ENCODE data around the gene COL20A1. TPM values are rescaled to one million over a fixed set of nuclear protein-coding genes. Genes with fewer than 3 reads are reported as not detected.

Gene COL20A1
- total RNA-seq, 4 donors from 2014 or later = 0.32 TPM; not detected in 3

DNA sequence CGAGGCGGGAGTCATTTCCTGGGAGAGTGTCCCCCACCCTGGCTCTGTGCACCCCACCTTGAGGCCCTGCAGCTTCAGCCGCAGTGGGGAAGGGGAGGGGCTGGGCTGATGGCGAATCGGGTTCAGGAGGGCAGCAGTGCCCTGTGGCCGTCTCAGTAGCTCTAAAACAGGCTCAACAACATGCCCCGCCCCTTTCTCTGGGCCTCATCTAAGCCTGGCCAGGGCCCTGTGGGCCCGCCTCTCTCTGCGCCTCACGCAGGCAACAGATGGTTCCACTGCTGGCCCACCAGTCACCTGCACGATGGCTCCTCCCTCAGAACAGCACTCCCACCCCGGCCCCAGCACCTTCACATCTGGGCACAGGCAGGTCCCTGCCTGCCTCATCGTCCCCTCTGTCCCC lies 38.0 kb downstream of the COL20A1 start:
- WGBS = 78% methylated on average over 8 of the region's 13 CpGs
- intact Hi-C loops (cut with DNase I) = no loop called here
- H3K36me3 ChIP-seq = no peaks in the 10 kb centered on the region
- peaks cover 0 to 7% (median 0%) of the 10 kb centered on the region in 4 donors for H3K9me3 ChIP-seq
- H3K27ac ChIP-seq (replicated peaks in 1 of 4) = no peak overlapping the region
- H3K4me3 ChIP-seq = no peak overlapping the region
- DNase-seq (ENCODE audit: extremely low spot score) = no peak
- TF ChIP-seq, protein P1, sequence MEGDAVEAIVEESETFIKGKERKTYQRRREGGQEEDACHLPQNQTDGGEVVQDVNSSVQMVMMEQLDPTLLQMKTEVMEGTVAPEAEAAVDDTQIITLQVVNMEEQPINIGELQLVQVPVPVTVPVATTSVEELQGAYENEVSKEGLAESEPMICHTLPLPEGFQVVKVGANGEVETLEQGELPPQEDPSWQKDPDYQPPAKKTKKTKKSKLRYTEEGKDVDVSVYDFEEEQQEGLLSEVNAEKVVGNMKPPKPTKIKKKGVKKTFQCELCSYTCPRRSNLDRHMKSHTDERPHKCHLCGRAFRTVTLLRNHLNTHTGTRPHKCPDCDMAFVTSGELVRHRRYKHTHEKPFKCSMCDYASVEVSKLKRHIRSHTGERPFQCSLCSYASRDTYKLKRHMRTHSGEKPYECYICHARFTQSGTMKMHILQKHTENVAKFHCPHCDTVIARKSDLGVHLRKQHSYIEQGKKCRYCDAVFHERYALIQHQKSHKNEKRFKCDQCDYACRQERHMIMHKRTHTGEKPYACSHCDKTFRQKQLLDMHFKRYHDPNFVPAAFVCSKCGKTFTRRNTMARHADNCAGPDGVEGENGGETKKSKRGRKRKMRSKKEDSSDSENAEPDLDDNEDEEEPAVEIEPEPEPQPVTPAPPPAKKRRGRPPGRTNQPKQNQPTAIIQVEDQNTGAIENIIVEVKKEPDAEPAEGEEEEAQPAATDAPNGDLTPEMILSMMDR (IDR thresholded peaks at IDR 0.05) = no peak
- TF ChIP-seq POLR2AphosphoS5 (IDR thresholded peaks at IDR 0.05) = no peak
- no peaks in the 10 kb centered on the region for H3K4me1 ChIP-seq
- H3K27me3 ChIP-seq = peaks cover 0 to 96% (median 0%) of the 10 kb centered on the region in 4 donors

DNA sequence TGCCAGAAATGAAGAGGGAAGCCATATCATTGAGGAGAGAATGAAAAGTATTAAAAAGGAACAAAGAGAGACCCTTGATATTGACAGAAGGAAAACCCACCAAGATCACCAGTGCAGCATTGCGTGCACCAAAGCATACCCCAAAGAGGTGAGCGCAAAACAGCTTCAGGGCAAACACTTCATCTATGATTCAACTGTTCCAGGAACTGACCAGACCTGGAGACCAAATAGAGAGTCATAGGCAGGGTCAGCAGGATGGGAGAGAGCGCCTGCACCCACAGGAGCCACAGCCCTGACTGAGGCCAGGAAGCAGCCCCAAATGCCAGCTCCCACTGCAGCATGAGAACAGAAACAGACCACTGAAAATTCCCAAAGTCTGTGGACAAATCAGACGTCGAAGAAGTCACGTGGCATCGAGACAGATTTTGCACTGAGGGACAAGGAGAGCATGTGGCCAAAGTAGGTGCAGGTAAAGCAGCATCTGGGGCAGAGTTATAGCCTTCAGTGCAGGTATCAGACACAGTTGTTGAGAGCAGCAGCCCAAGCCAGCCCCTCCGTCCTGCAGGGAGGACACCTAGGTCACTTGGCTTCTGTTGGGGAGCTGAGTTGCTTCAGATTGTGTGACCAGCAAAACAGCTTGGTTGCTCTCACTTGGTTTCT lies 38.9 kb downstream of the COL20A1 start:
- WGBS = 92% methylated on average over 8 of the region's 8 CpGs
- DNase-seq (ENCODE audit: extremely low spot score) = no peak
- TF ChIP-seq POLR2A (IDR thresholded peaks at IDR 0.05; ENCODE audit: low read depth) (no peak), EP300 (IDR thresholded peaks at IDR 0.05) (no peak), POLR2AphosphoS5 (IDR thresholded peaks at IDR 0.05) (no peak)
- TF ChIP-seq, protein P1 (IDR thresholded peaks at IDR 0.05) = no peak
- no peaks in the 10 kb centered on the region for H3K4me1 ChIP-seq
- H3K27ac ChIP-seq (replicated peaks in 1 of 4) = no peak overlapping the region
- H3K27me3 ChIP-seq = peaks cover 0 to 98% (median 0%) of the 10 kb centered on the region in 4 donors
- H3K36me3 ChIP-seq = no peaks in the 10 kb centered on the region
- intact Hi-C loops (cut with DNase I) = no loop called here
- H3K9me3 ChIP-seq = peaks cover 0 to 7% (median 0%) of the 10 kb centered on the region in 4 donors
- no peak overlapping the region for H3K4me3 ChIP-seq

DNA sequence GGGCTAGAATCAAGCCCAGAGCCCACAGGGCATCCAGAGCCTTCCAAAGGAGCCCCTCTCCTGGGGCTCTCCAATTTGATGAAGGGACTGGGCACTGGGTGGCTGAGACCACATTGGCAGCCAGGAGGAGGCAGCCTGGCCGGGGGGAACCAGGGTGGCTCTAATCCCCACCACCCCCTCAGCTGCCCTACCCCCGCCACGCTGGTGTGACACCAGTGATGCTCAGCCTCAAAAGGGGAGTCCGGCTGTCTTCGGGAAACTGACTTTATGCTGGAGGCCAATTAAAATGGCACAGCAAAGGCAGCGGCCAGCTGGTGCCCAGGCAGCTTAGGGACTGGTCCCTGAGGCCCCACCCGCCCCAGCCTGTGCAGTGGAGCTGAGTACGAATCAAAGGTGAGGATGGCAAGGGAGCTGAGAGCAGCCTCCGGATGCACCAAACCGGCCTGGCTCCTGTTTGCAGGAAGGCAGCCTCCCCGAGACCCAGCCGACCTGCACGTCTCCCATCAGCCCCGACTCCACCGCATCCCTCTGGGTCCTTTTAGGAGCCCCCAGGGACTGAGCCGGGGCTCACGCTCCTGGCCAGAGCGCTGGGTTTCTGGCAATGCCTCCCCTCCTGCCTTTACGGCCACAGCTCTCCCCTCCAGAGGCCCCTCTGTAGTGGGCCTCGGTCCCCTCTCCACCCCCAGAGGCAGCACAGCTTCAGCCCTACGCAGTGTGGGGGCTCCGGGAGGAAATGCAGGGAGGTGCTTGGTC lies 39.7 kb downstream of the COL20A1 start:
- peaks cover 0 to 96% (median 2%) of the 10 kb centered on the region in 4 donors for H3K27me3 ChIP-seq
- intact Hi-C loops (cut with DNase I) = no loop called here
- peaks cover 0 to 7% (median 0%) of the 10 kb centered on the region in 4 donors for H3K9me3 ChIP-seq
- TF ChIP-seq EP300 (IDR thresholded peaks at IDR 0.05) = no peak
- no peak for TF ChIP-seq POLR2A (IDR thresholded peaks at IDR 0.05; ENCODE audit: low read depth)
- TF ChIP-seq, protein P1 (IDR thresholded peaks at IDR 0.05) = no peak
- no peak for TF ChIP-seq POLR2AphosphoS5 (IDR thresholded peaks at IDR 0.05)
- DNase-seq (ENCODE audit: extremely low spot score) = no peak
- WGBS = 71% methylated on average over 13 of the region's 22 CpGs
- H3K36me3 ChIP-seq = no peaks in the 10 kb centered on the region
- H3K27ac ChIP-seq (replicated peaks in 1 of 4) = no peak overlapping the region
- H3K4me1 ChIP-seq = no peaks in the 10 kb centered on the region
- no peak overlapping the region for H3K4me3 ChIP-seq

DNA sequence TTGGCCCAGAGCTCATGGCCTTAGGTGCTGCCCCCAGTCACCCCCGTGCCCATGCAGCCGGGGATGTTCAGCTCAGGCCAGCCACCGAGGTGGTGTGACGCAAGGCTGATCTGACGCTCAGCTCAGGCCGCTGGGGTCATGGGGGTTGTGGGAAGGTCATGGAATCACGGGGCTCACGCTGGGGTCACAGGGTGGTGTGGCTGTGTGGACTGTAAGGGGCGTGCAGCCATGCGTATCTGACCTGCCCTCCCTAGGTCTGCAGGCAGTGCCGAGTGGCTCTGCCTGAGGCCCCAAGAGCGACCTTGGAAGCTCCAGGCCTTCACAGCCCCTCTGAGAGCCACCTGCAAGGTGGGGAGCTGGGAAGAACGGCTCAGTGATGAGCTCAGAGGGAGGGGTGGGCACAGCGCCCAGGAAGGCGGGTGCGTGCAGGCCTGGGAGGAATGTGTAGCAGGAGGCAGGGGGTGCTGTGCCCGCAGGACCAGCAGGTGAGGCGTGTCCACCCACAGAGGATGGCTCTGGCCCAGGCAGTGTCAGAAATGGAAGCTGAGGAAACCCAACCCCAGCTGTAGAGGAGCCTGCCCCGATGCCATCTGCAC lies 40.4 kb downstream of the COL20A1 start:
- H3K9me3 ChIP-seq = peaks cover 0 to 7% (median 0%) of the 10 kb centered on the region in 4 donors
- H3K27me3 ChIP-seq = peaks cover 0 to 97% (median 3%) of the 10 kb centered on the region in 4 donors
- TF ChIP-seq EP300 (IDR thresholded peaks at IDR 0.05) (no peak), POLR2AphosphoS5 (IDR thresholded peaks at IDR 0.05) (no peak), POLR2A (IDR thresholded peaks at IDR 0.05; ENCODE audit: low read depth) (no peak)
- TF ChIP-seq, protein P1 (IDR thresholded peaks at IDR 0.05) = no peak
- H3K4me3 ChIP-seq = no peak overlapping the region
- WGBS = 82% methylated on average over 11 of the region's 19 CpGs
- H3K36me3 ChIP-seq = no peaks in the 10 kb centered on the region
- H3K27ac ChIP-seq (replicated peaks in 1 of 4) = no peak overlapping the region
- no peak for DNase-seq (ENCODE audit: extremely low spot score)
- intact Hi-C loops (cut with DNase I) = no loop called here
- no peaks in the 10 kb centered on the region for H3K4me1 ChIP-seq

Data from esophagus muscularis mucosa (tissue), 4 donors.